ENCODE data around the gene FANCG.
A peak's percentile ranks its signal among the peaks of the same experiment; 100 is the strongest.

Gene FANCG

GRCh38 chr9:35079426-35080341 lies at the start of gene FANCG:
Gene FANCG (minus strand): TSS chr9:35079942. CDS start chr9:35079524, 418 bp downstream.
- DNase-seq = peak; percentile 68

GRCh38 chr9:35116898-35117551 lies 37.3 kb upstream of the FANCG start:
- DNase-seq = peak; percentile 82

- no peak for DNase-seq
Measured at GRCh38 chr9:35116539-35116897, 36.8 kb upstream of the FANCG start.

- DNase-seq = peak; percentile 93
Measured at GRCh38 chr9:35115680-35116538, 36.2 kb upstream of the FANCG start, which contains the start of gene ATOSB. Gene ATOSB (minus strand): TSS chr9:35115862. CDS start chr9:35108274, 7,588 bp downstream.

DNA sequence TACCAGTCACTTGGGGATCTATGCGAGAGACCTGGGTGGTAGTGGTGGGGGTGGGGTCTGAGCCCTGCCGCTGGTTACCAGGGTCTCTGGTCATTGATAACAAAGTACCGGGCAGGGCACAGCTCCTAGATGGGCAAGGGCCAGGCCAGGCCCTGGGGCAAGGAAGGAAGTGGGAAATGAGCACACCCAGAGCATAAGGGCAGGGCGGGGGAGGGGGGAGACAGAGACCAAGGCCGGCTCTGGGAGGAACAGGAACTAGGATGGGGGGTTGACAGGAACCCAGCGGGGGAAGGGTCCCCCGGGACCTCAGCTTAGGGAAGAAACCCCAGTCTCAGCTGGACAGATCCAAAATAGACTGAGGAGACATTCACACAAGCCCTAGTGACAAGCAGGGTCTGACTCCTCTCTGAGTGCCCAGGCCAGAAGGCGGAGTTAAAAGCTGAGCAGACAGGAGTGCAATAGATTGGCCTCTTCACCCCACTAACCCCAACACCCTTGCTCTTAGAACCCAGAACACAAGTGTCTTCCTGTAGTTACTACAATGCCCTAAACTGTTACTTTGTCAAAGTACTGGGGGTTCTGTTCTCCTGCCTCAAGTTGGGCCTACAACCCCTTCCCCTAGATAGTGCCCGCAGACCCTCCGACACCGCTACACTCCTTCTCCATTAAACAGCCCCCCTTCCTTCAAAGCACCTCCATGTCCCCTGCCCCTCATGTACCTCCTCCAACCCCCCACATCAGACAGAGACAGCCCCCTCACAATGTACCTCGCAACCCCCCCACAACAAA lies 35.3 kb upstream of the FANCG start:
- DNase-seq = no peak

DNA sequence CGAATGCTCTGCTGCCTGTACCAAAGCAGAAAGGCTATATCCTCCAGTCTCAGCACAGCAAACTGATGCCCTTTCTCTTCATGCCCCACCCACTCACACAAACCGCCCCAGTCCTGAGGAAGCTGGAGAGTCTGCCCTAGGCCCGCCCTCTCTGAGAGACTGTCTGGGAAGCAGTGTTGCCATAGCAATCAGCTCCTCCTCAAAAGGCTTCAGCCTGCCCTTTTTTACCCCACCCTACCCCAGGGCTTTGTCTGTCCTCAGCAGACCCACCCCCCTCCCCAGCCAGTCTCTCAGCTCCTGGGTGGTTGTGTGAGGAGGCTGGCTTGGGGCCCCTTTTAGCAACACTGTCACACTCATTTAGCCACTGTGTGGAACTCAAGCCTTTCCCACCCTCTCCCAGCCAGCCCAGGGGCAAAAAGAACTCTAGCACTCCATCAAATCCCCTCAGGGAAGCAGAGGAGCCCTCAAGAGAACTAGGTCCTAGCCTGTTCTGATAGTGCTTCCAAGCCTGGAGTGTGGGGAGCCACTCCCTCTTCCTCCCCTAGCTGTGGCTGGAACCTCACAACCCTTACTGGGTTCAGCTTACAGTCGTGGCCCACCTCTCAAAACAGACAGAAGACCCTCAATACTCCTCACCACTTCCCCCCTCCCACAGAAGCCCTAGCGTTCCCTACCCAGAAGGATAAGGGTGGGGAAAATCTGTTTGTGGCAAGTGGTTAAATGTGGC lies 34.5 kb upstream of the FANCG start:
- peak; percentile 75 for DNase-seq

DNA sequence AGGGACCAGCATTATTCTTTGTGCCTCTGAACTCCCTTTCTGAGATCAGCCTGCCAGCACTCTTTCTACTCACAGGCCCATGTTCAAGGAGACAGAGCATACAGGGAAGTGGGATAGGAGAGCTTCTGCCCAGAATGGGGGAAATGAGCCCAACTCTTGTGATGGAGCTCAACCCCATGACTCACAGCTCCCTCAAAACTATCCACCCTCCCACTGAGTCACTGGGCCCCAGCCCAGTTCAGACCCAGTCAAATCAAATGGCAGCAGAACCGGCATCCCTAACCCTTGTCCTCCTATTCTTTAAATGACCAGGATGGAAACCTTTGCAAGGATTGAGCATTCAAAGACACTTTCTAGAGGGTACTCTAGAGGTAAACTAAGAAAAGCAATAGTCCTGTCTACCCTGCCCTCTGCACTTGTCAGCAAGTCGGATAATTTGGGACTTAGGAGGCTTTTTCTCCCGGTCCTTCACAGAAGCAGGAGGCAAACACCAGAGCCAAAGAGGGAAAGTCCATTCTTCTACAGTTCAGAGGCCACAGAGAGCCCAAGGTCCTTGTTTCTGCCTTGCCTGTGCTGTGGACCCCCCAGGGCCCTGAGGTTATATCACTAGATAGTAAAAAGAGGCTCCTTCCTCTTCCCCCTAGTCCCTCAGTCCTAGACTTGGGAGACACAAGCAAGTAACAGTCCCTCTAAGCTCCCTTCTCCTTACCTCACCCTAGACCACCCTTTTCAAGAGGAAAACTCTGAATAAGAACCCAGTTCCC lies 32.7 kb upstream of the FANCG start:
- no peak for DNase-seq

DNA sequence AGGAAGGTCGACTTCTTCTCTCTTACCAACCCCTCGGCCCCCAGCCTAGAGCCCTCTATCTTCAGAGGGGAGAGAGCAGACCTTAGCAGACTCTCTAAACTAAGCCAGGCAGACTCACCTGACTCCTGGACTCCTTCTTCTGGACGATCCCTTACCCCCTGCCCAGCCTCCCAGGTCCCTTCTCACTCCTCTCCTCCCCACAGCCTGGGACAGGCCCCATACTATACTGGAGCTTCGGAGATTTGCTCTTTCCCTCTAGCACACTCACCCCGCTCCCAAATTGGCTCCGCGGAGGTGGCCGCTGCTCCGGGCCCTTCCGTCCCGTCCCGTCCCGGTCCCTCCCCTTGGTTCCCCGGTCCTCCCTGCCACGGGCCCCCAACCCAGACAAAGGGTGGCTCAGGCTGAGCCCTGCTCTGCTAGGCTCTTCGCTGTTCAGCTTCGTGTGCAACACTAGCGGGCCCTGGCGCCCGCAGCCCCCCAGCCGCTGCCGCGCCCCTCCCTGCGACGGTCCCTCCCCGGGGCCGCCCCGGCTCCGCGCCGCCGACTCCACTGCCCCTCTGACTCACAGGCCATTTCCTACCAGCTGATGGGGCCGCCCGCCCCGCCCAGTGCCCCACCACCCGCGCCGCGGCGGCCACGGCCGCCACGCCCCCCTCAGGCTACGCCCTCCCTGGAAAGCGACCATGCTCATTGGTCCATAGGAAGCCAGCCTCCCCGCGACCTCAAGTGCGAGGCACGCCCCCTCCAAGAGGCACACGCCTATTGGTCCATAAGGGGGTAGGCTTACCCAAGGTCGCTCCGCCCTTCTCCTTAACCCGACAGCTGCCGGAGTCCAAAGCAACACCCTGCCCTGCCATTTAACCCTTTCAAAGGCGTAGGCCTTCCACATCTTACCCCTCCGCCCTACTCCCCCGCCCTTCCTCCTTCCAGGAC lies 31.5 kb upstream of the FANCG start:
- DNase-seq = peak; percentile 89

DNA sequence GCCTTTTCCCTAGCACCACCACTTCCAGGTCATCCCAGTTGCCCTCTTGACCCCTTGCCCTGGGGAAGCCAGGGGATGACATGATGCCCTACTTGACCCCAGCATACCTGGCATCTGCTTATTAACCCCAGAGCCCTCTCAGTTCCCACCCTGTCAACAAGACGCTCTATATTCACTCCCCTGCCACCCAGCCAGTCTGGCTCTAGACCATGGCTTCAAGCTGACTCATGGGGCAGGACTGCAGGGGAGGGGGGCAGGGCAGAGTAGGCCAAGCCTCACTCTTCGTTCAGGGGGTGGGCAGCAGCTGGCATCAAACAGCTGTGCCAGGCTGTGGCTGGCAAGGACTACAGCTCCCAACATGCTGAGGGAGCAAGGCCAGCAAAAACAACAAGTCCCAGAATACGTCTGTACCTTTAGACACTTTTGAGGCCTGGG lies 30.6 kb upstream of the FANCG start:
- no peak for DNase-seq

DNA sequence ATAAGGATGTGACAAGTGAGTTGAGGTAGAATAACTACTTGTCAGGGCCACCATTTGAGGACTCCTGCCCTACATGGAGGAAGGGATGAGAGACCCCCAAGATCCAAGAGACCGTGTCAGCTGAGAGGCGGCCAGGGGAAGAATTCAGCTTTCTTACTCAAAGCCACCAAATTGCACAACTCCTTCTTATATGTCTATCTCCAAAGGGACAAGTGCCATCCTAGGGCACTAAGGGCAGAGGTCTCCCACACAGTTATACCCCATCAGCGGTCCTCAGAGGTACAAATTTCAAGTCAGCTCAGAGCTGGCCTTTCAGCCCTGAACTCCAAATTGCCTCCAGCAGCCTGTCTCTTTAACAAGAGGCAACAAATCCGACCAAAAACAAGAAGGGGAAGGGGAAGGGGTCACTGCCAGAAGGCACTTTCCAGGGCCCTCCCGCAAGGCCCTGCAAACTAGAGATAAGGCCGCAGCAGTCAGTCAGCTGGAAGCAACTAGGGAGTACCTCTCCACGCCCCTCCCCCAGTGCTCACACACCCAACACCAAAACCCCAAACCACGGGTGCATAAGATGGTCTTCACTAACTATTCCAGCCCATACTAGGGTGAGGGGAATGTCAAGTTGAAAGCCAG lies 29.3 kb upstream of the FANCG start:
- no peak for DNase-seq

DNA sequence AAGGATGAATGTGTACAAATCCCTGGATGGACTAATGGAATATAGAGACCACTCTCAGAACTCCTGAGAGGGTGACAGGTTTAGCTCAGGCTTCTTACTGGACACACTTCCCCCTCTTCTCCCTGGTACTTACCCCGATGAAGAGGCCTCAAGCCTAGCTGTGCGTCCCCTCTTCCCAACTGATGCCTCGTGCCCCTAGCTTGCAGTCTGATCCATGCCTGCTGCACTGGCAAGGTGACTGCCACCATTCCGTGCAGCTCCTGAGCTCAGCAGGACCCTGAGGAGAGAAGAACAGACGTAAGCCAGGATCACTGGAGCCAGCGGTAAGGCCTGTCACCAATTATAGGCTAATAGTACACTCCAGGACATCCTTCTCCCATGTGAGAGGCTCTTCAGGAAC lies 28.7 kb upstream of the FANCG start:
- no peak for DNase-seq

DNA sequence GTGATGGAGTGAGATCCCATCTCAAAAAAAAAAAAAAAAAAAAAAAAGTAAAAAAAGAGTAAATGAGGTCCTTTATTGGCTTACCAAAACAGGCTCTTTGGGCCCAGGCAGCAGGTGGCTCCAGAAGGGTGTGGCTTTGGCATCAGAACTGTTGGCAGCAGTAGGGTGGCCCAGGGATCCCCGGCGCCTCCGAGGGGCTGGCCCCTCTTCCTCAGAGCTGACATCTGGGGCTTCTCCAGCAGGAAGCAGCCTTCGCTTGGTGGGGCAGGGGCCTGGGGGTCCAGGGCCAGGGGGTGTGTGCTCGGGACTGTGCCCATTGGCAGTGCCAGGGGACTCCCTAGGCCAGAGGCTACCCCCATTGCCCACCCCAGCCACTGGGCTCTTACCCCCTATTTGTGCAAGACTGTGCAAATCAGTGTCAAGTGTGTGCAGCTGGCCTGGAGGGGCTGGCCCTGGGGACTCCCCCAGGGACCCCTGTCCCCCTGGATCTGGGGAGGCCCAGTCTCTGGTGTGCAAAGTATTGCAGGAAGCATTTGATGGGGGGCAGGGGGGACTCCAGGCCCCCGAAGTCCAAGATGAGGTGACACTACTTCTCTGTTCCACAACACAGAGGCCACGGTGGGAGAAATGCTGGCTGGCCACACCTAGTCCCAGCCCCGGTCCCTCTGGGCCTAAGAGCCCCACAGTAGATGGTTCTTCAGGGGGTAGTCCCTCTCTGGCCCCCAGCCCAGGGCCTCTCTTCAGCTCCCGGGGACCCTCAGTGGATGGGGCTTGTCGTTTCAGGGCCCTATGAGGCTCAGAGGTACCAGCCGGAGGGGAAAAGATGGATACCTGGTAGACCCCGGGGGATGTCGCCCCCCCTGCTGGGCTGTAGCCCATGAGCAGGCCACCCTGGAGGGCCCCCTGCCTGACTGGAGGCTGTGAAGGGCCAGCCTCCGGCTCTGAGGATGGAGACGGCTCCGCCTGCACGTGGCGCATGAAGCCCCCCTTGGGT lies 27.9 kb upstream of the FANCG start:
- no peak for DNase-seq

- DNase-seq = no peak
Measured at GRCh38 chr9:35106343-35106730, 26.6 kb upstream of the FANCG start.

DNA sequence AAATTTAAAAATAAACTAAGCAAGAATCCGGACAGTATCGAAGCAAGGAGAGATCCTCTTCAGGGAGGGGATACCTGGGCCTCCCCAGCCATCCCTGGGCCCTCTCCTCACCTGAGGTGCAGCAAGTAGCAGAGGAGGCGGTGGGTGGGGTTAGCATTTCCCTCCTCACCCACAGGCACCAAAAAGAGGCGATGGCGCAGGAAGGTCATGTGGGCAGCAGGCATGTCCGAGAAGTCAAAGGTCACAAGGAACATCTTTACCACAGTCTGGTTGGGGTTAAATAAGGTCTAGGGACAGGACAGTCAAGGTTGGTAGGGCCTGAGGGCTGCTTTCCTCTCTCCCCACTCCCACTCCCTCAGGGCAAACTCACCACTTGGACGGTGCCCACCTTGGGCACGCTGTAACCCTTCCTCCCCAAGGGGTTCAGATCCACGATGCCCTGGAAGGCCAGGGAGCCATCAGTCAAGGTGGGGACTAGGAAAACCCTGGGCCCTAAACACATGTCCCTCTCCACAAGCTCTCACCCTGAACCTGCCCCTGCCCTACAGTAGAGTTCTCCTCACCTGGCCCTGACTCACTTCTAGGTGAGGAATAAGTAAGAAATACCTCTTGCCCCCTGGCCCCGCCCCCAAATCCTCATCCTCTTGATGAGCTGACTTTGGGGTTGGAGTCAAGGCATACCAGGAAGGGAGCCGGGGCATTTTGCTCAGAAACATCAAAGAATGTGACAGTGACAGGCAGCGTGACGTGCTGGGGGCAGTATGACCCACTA lies 26.0 kb upstream of the FANCG start:
- DNase-seq = no peak

DNA sequence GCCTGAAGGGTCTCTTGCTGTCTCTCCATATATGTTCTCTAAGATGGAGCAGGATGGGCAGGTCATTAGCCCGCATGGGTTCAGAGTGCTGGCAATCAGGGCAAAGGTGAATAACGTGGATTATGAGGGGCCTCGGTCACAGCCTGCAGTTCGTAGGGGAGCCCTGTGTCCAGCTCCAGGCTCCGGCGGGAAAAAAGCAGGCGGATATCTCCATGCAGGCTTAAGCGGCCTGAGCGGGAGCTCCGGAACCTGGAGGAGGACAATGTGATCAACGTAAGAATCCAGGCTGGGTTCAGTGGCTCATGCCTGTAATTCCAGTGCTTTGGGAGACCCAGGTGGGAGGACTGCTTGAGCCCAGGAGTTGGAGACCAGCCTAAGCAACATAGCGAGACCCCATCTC lies 25.4 kb upstream of the FANCG start:
- DNase-seq = no peak

GRCh38 chr9:35104586-35104985 lies 24.8 kb upstream of the FANCG start:
- DNase-seq = no peak

- DNase-seq = no peak
Measured at GRCh38 chr9:35103660-35104191, 24.0 kb upstream of the FANCG start.

All from NCI-H2029 treated with DMSO at 0.1 percent for 48 hours (cell line).